ENCODE data around the gene PADI1. TPM values are rescaled to one million over a fixed set of nuclear protein-coding genes. Genes with fewer than 3 reads are reported as not detected.

Gene PADI1
- total RNA-seq, 1 experiment from 2014 or later = 0.37 TPM

DNA sequence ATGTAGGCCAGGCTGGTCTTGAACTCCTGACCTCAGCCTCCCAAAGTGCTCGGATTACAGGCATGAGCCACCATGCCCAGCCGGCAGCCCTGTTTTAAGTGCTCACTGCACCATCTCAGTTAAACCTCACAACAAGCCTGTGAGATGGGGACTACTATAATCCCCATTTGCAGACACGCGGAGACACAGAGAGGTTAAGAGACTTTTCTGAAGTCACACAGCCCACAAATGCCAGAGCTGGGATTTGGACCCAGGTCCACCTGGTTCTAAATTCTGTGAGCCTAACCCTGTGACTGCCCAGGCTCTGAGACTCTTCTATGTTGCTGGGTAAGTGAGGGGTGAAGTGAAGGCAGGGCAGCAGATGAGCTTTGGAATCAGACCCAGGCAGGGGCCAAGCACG lies 6.4 kb downstream of the PADI1 start:
- intact Hi-C loops (cut with micrococcal nuclease) = no loop called here
- Histone ChIP-seq H4K20me1 (ENCODE audit: insufficient read depth) (no peaks in the 10 kb centered on the region), H3K9me2 (ENCODE audit: insufficient read depth) (no peaks in the 10 kb centered on the region), H3K9me3 (ENCODE audit: control insufficient read depth in 1 of 2, insufficient read depth in 1 of 2, low read depth in 1 of 2, low read length in 2 of 2) (no peaks in the 10 kb centered on the region), H3K4me1 (ENCODE audit: control insufficient read depth in 1 of 2, insufficient read depth in 2 of 2, low read length in 2 of 2) (peaks cover 26 to 73% of the 10 kb centered on the region in 2 experiments), H3K27ac (ENCODE audit: low read depth, low read length) (no peak overlapping the region), H3K9ac (ENCODE audit: low read length) (no peak overlapping the region), H3K79me2 (ENCODE audit: insufficient read depth, low read length) (no peaks in the 10 kb centered on the region), H3K4me2 (ENCODE audit: low read length) (no peak overlapping the region), H3K27me3 (ENCODE audit: insufficient read depth, low read length) (no peaks in the 10 kb centered on the region), H3K4me3 (replicated peaks in 1 of 2; ENCODE audit: low read depth in 1 of 2, low read length in 2 of 2) (no peak overlapping the region), H2AFZ (ENCODE audit: low read depth, low read length, poor library complexity, severe bottlenecking) (no peak overlapping the region), H3K36me3 (ENCODE audit: control insufficient read depth in 1 of 2, insufficient read depth in 2 of 2, low read length in 2 of 2) (no peaks in the 10 kb centered on the region)
- no peak for TF ChIP-seq YY1 (IDR thresholded peaks at IDR 0.05; ENCODE audit: extremely low read depth, insufficient replicate concordance, low read depth, low read length)
- TF ChIP-seq FOSL1 (IDR thresholded peaks at IDR 0.05; ENCODE audit: low read depth) = no peak
- no peak for TF ChIP-seq SIN3A (IDR thresholded peaks at IDR 0.05; ENCODE audit: low read depth)
- TF ChIP-seq, protein P1, sequence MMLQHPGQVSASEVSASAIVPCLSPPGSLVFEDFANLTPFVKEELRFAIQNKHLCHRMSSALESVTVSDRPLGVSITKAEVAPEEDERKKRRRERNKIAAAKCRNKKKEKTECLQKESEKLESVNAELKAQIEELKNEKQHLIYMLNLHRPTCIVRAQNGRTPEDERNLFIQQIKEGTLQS (IDR thresholded peaks at IDR 0.05) = no peak
- TF ChIP-seq TCF7L2 (IDR thresholded peaks at IDR 0.05; ENCODE audit: borderline replicate concordance, extremely low read depth, insufficient read depth, insufficient read length) = no peak
- TF ChIP-seq EZH2 (IDR thresholded peaks at IDR 0.05) = no peak
- TF ChIP-seq, protein P2, sequence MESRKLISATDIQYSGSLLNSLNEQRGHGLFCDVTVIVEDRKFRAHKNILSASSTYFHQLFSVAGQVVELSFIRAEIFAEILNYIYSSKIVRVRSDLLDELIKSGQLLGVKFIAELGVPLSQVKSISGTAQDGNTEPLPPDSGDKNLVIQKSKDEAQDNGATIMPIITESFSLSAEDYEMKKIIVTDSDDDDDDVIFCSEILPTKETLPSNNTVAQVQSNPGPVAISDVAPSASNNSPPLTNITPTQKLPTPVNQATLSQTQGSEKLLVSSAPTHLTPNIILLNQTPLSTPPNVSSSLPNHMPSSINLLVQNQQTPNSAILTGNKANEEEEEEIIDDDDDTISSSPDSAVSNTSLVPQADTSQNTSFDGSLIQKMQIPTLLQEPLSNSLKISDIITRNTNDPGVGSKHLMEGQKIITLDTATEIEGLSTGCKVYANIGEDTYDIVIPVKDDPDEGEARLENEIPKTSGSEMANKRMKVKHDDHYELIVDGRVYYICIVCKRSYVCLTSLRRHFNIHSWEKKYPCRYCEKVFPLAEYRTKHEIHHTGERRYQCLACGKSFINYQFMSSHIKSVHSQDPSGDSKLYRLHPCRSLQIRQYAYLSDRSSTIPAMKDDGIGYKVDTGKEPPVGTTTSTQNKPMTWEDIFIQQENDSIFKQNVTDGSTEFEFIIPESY (IDR thresholded peaks at IDR 0.05; ENCODE audit: extremely low read depth, insufficient replicate concordance, low read length) = no peak
- TF ChIP-seq, protein P3, sequence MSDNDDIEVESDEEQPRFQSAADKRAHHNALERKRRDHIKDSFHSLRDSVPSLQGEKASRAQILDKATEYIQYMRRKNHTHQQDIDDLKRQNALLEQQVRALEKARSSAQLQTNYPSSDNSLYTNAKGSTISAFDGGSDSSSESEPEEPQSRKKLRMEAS (IDR thresholded peaks at IDR 0.05) = no peak
- TF ChIP-seq SP1 (IDR thresholded peaks at IDR 0.05; ENCODE audit: low read depth) = no peak
- ChIA-PET RAD21 (ENCODE audit: low non-redundant PET in 1 of 2, low total read pairs in 2 of 2, uncharacterized antibody in 2 of 2, unreplicated experiment in 2 of 2) (interaction anchor here in 1 of 2 experiments (0.6 kb wide), 1 partner anchor 25 kb away, joined by 3 read pairs; no protein-coding TSS in a partner anchor), POLR2A (interaction anchor here (0.6 kb wide), 1 partner anchor 77 kb away, joined by 3 read pairs; no protein-coding TSS in a partner anchor), CTCF (no interaction called here)
- ATAC-seq = no peak
- DNase-seq (ENCODE audit: low read depth, low spot score) = no peak
- BruUV-seq (replicated peaks) = no TSS peak
